K562 (cell line): ENCODE measurements around the gene LGI4. TPM values are rescaled to one million over a fixed set of nuclear protein-coding genes. Genes with fewer than 3 reads are reported as not detected.

Experiments
- ATAC-seq: fragments of 200-7000 bp; cut with Tn5 transposase; 3 replicates; pipeline ENCODE4 v1.9.1; 2020; ENCODE audit warnings: moderate library complexity
- BruUV-seq: library from RNA; stranded (reverse); fragments of 400-500 nt; replicated peaks from 2 replicates; lab custom pipeline; 2021; lab: Mats Ljungman, UMichigan
- CTCF ChIA-PET: fragments of 300-600 bp; formaldehyde crosslinking; extraction: SDS; loops from one replicate; lab custom pipeline; 2021; ENCODE audit warnings: low intra/inter-chr PET ratio; lab: Yijun Ruan, JAX
- POLR2A ChIA-PET: fragments of 300-600, 350-650 bp; sonication (Branson Sonifier 250); formaldehyde crosslinking; extraction: SDS; loops from one replicate; lab custom pipeline; 2021; ENCODE audit warnings: antibody characterized with exemption, inconsistent platforms; lab: Yijun Ruan, JAX
- DNase-seq, 4 experiments: peaks; one replicate each; pipeline versions ENCODE4 v3.0.0 to v3.0.0-alpha.2; 2011 to 2018; ENCODE audit warnings: low spot score in 3 of 4, mixed read lengths in 3 of 4; ENCODE audit errors: extremely low read depth in 1 of 4
- FAIRE-seq: peaks from 2 replicates; lab custom pipeline; 2011; peaks lifted over from hg19 to GRCh38; lab: Jason Lieb, UNC
- H2AFZ ChIP-seq: 2 replicates; pipeline ENCODE4 v1.6.0; 2011; ENCODE audit warnings: low read depth, low read length, control low read depth, inconsistent platforms
- H3K27ac ChIP-seq: fragments of 200-600 bp; 3 replicates; pipeline ENCODE4 v1.8.0; 2011; ENCODE audit warnings: low read depth, mild to moderate bottlenecking, control low read depth, inconsistent platforms, low read length, moderate library complexity, mixed read lengths; ENCODE audit errors: extremely low read depth
- H3K27me3 ChIP-seq, 2 experiments: fragments of 300-600 bp in 1 of 2; 2 replicates in 1 of 2; 3 replicates in 1 of 2; pipeline versions ENCODE4 v1.6.0 to v1.8.0; 2011; ENCODE audit warnings: inconsistent platforms in 2 of 2, low read length in 2 of 2, mild to moderate bottlenecking in 1 of 2, mixed read lengths in 1 of 2, moderate library complexity in 1 of 2; ENCODE audit not compliant: control insufficient read depth in 2 of 2, insufficient read depth in 2 of 2
- H3K36me3 ChIP-seq: fragments of 300-600 bp; 3 replicates; pipeline ENCODE4 v1.8.0; 2011; ENCODE audit warnings: mild to moderate bottlenecking, low read length, inconsistent platforms; ENCODE audit not compliant: control insufficient read depth, insufficient read depth
- H3K4me1 ChIP-seq, 2 experiments: fragments of 200-600 bp in 1 of 2; replicated peaks in 1 of 2; 2 replicates in 1 of 2; 3 replicates in 1 of 2; pipeline versions ENCODE4 v1.5.1 to v1.8.0; 2011; ENCODE audit warnings: inconsistent platforms in 2 of 2, low read length in 2 of 2, mild to moderate bottlenecking in 1 of 2, mixed read lengths in 1 of 2, moderate library complexity in 1 of 2; ENCODE audit not compliant: control insufficient read depth in 2 of 2, insufficient read depth in 2 of 2
- H3K4me2 ChIP-seq: 2 replicates; pipeline ENCODE4 v1.6.1; 2011; ENCODE audit warnings: low read length, control low read depth, inconsistent platforms, mixed read lengths; ENCODE audit not compliant: insufficient read depth
- H3K4me3 ChIP-seq: fragments of 200-600 bp; sonication (generic), shearing (Covaris generic); 2 replicates; pipeline ENCODE4 v1.5.1; 2016; ENCODE audit warnings: control low read depth, inconsistent platforms
- H3K79me2 ChIP-seq: fragments of 200-600 bp; 3 replicates; pipeline ENCODE4 v1.8.0; 2011; ENCODE audit warnings: low read length, inconsistent platforms; ENCODE audit not compliant: control insufficient read depth, insufficient read depth
- H3K9ac ChIP-seq, 2 experiments: 2 replicates each; pipeline versions ENCODE4 v1.6.0 to v1.6.1; 2011; ENCODE audit warnings: low read depth in 2 of 2, low read length in 2 of 2, control low read depth in 1 of 2, inconsistent platforms in 1 of 2, mild to moderate bottlenecking in 1 of 2, mixed read lengths in 1 of 2; ENCODE audit not compliant: insufficient read depth in 1 of 2
- H3K9me1 ChIP-seq: one replicate; pipeline ENCODE4 v1.6.0; 2011; ENCODE audit warnings: inconsistent platforms, mild to moderate bottlenecking, low read length, moderate library complexity; ENCODE audit not compliant: control insufficient read depth, insufficient read depth
- H3K9me3 ChIP-seq: replicated peaks from 2 replicates; pipeline ENCODE4 v1.5.1; 2011; ENCODE audit warnings: low read depth, low read length, inconsistent platforms; ENCODE audit not compliant: control insufficient read depth, insufficient read depth
- H4K20me1 ChIP-seq: replicated peaks from 2 replicates; pipeline ENCODE4 v1.6.1; 2011; ENCODE audit warnings: low read length, inconsistent platforms, mixed read lengths; ENCODE audit not compliant: control insufficient read depth, insufficient read depth
- COPS2 ChIP-seq: fragments of 450-650 bp; conservative IDR thresholded peaks from 2 replicates; pipeline ENCODE4 v1.6.1; 2016; ENCODE audit warnings: mild to moderate bottlenecking, moderate library complexity
- HBP1 ChIP-seq: fragments of 450-650 bp; formaldehyde crosslinking; IDR thresholded peaks from 2 replicates; pipeline ENCODE4 v1.4.0; 2022; ENCODE audit warnings: missing genetic modification characterization
- KAT7 ChIP-seq: sonication (generic); formaldehyde crosslinking; IDR thresholded peaks from 2 replicates; pipeline ENCODE4 v1.8.0; 2022; ENCODE audit warnings: missing genetic modification reagents, mild to moderate bottlenecking, borderline replicate concordance
- KDM4B ChIP-seq, 2 experiments: fragments of 450-650 bp in 1 of 2; sonication (generic) in 1 of 2; IDR thresholded peaks; 2 replicates each; pipeline ENCODE4 v1.6.1; 2016 to 2017; ENCODE audit warnings: borderline replicate concordance in 2 of 2, antibody characterized with exemption in 1 of 2, low read depth in 1 of 2, mild to moderate bottlenecking in 1 of 2
- MCM7 ChIP-seq, 2 experiments: fragments of 450-650 bp; IDR thresholded peaks; 2 replicates each; pipeline ENCODE4 v1.6.1; 2016 to 2018
- SMARCE1 ChIP-seq: fragments of 450-650 bp; IDR thresholded peaks from 2 replicates; pipeline ENCODE4 v1.7.1; 2016; ENCODE audit warnings: mild to moderate bottlenecking
- TFAM ChIP-seq: fragments of 250-450 bp; sonication (Bioruptor Pico); conservative IDR thresholded peaks from 2 replicates; pipeline ENCODE4 v1.5.0; 2021; ENCODE audit warnings: mild to moderate bottlenecking, moderate library complexity
- ZNF699 ChIP-seq: fragments of 250-450 bp; sonication (Bioruptor Pico); IDR thresholded peaks from 2 replicates; pipeline ENCODE4 v1.8.0; 2021; ENCODE audit warnings: mild to moderate bottlenecking, moderate library complexity; ENCODE audit not compliant: insufficient replicate concordance
- ZSCAN29 ChIP-seq: fragments of 450-650 bp; IDR thresholded peaks from 2 replicates; pipeline ENCODE4 v1.6.1; 2017
- WGBS: fragments of 100-300 bp; shearing (Covaris generic); methylation state at CpG from one replicate; pipeline ENCODE4 v1.1.6; 2016; ENCODE audit warnings: low coverage, mixed read lengths; ENCODE audit not compliant: insufficient coverage; ENCODE audit errors: missing lambda C conversion rate; 5-methylcytosine and 5-hydroxymethylcytosine counted together
- in situ Hi-C: fragments of 300-500 bp; cut with MboI; formaldehyde crosslinking; loops from 4 replicates; pipeline ENCODE4 v1.15.0; 2018; ENCODE audit warnings: inconsistent platforms, mixed read lengths
- intact Hi-C: fragments of 100-400 bp; cut with micrococcal nuclease; formaldehyde crosslinking; loops from 2 replicates; pipeline ENCODE4 v1.14.2; 2022
- polyA plus RNA-seq, 8 experiments: library from polyadenylated mRNA; depleted of rRNA in 4 of 8; stranded (reverse) in 5 of 8; unstranded in 3 of 8; fragments of >200 nt; fragmentation: Nextera tagmentation in 2 of 8; fragmentation: Illumina TruSeq in 1 of 8; extraction: Ambion mirVana in 2 of 8; extraction: Trizol in 1 of 8; gene quantifications; 2 replicates each; pipeline versions ENCODE4 v1.2.1 to v1.2.3, GENCODE V29; 2011 to 2014; ENCODE audit warnings: inconsistent platforms in 1 of 8, missing spikeins in 1 of 8
- total RNA-seq, 7 experiments: library from RNA; depleted of rRNA in 6 of 7; stranded (reverse); fragments of >200 nt in 6 of 7; fragmentation: Illumina TruSeq in 2 of 7; extraction: Trizol in 2 of 7; gene quantifications; 2 replicates each; pipeline versions ENCODE4 v1.2.1 to v1.2.3, GENCODE V29; 2011 to 2021; ENCODE audit warnings: low replicate concordance in 1 of 7

Gene LGI4
- total and polyA plus RNA-seq, 9 of the 15 experiments (the other 6 are each of a cell fraction or from before 2014, with no cell fraction given), result 0.14 to 0.30 (median 0.24) TPM; not detected in 4

GRCh38 chr19:35077411-35078223, 57.2 kb downstream of the LGI4 start:
- Histone ChIP-seq H3K9me1 (no peaks in the 10 kb centered on the region), H3K79me2 (no peaks in the 10 kb centered on the region), H3K4me1 (peaks cover 0 to 29% of the 10 kb centered on the region in 2 experiments; a peak in 2 of 5 replicates), H3K36me3 (no peaks in the 10 kb centered on the region), H3K9ac (0 out of 4 replicates have a peak overlapping the region, but pooled peaks of 1 of the 2 experiments have one; percentile 31), H2AFZ (no peak overlapping the region), H3K4me2 (no peak overlapping the region), H3K27ac (no peak overlapping the region), H3K4me3 (no peak overlapping the region), H4K20me1 (no peaks in the 10 kb centered on the region), H3K9me3 (no peaks in the 10 kb centered on the region), H3K27me3 (peaks cover 37 to 76% of the 10 kb centered on the region in 2 experiments; a peak in 4 of 5 replicates)
- TF ChIP-seq ZSCAN29, result no peak
- TF ChIP-seq TFAM (CRISPR knock-in tag), result no peak
- TF ChIP-seq COPS2, result no peak
- no peak for TF ChIP-seq ZNF699
- no peak for TF ChIP-seq MCM7 (IDR thresholded peaks at IDR 0.05)
- no peak for TF ChIP-seq KAT7
- no peak for TF ChIP-seq HBP1 (CRISPR knock-in tag)
- no peak for TF ChIP-seq SMARCE1
- no peak for TF ChIP-seq KDM4B (IDR thresholded peaks at IDR 0.05; ENCODE audit: borderline replicate concordance in 2 of 2, low read depth in 1 of 2)
- ATAC-seq (no peak), DNase-seq (no peak), FAIRE-seq (no peak)
- in situ Hi-C loops (no loop called here), intact Hi-C loops (no loop called here)
- WGBS, result 11% methylated on average over 17 of the region's 17 CpGs
- POLR2A ChIA-PET, result no interaction called here
- CTCF ChIA-PET, result no interaction called here
- no TSS peak for BruUV-seq
